22Rv1 (cell line): ENCODE results near the gene USP53.

Experiments used
- ZFX ChIP-seq: fragments of 450-650 bp; IDR thresholded peaks from 2 replicates; pipeline ENCODE4 v1.6.1; 2017; ENCODE audit warnings: antibody characterized with exemption, borderline replicate concordance
- TF ChIP-seq, protein P1 (sequence below): fragments of 450-650 bp; IDR thresholded peaks from 2 replicates; pipeline ENCODE4 v1.5.1; 2017; ENCODE audit warnings: mild to moderate bottlenecking

DNA sequence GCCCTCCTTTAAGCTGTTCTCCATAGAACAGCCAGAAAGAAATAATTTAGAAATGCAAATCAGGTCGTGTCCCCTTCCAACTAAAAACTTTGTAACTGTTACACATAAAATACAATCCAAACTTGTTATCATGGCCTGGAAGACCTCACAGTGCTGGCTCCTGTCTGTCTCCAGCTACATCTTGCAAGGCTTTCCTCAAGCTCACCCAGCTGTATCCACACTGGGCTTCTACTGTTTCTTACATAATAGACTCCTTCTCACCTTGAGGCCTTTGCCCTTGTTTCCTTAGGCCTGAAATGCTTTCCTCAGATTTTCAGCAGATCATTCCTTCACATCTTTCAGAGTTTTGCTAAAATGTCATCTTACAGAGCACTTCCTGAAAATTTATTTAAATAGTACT is 33.5 kb upstream of the USP53 start:
- TF ChIP-seq, protein P1, sequence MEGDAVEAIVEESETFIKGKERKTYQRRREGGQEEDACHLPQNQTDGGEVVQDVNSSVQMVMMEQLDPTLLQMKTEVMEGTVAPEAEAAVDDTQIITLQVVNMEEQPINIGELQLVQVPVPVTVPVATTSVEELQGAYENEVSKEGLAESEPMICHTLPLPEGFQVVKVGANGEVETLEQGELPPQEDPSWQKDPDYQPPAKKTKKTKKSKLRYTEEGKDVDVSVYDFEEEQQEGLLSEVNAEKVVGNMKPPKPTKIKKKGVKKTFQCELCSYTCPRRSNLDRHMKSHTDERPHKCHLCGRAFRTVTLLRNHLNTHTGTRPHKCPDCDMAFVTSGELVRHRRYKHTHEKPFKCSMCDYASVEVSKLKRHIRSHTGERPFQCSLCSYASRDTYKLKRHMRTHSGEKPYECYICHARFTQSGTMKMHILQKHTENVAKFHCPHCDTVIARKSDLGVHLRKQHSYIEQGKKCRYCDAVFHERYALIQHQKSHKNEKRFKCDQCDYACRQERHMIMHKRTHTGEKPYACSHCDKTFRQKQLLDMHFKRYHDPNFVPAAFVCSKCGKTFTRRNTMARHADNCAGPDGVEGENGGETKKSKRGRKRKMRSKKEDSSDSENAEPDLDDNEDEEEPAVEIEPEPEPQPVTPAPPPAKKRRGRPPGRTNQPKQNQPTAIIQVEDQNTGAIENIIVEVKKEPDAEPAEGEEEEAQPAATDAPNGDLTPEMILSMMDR: no peak
- no peak for TF ChIP-seq ZFX
